ENCODE results near the gene CCNK. TPM values are rescaled to one million over a fixed set of nuclear protein-coding genes. Genes with fewer than 3 reads are reported as not detected.

Gene CCNK
- total and polyA plus RNA-seq, 4 donors = 17.0 to 91.9 (median 33.5) TPM

- Histone ChIP-seq H3K27ac (ENCODE audit: low read depth in 1 of 2, low read length in 1 of 2) (no peak overlapping the region), H3K4me3 (no peak overlapping the region), H3K9ac (ENCODE audit: insufficient read depth in 1 of 2, low read length in 2 of 2) (no peak overlapping the region), H3K9me3 (ENCODE audit: control insufficient read depth in 4 of 4, insufficient read depth in 3 of 4, low read length in 3 of 4) (no peaks in the 10 kb centered on the region), H3K27me3 (ENCODE audit: control insufficient read depth in 3 of 3, insufficient read depth in 3 of 3, low read length in 2 of 3) (no peaks in the 10 kb centered on the region), H3K4me1 (ENCODE audit: control insufficient read depth in 5 of 5, insufficient read depth in 5 of 5, low read length in 5 of 5) (peaks cover 0 to 20% (median 14%) of the 10 kb centered on the region in 5 donors), H3K36me3 (ENCODE audit: control insufficient read depth in 4 of 4, insufficient read depth in 4 of 4, low read length in 4 of 4) (peaks cover 0 to 4% (median 0%) of the 10 kb centered on the region in 4 donors)
- TF ChIP-seq CTCF (IDR thresholded peaks at IDR 0.05; ENCODE audit: control extremely low read depth, extremely low read depth) = no peak
- ATAC-seq (ENCODE audit: insufficient read depth, low FRiP score) (no peak), DNase-seq (no peak)
- 67 to 82% methylated on average over 15 of the region's 15 CpGs for WGBS, 2 donors
These were observed 59.2 kb downstream of the CCNK start for GRCh38 chr14:99540196-99541032.

- H3K36me3 ChIP-seq (ENCODE audit: control insufficient read depth in 4 of 4, insufficient read depth in 4 of 4, low read length in 4 of 4) = no peaks in the 10 kb centered on the region
- no peak overlapping the region for H3K27ac ChIP-seq (ENCODE audit: low read depth in 1 of 2, low read length in 1 of 2)
- DNase-seq (no peak), ATAC-seq (ENCODE audit: insufficient read depth, low FRiP score) (no peak)
- WGBS, 2 donors = 67 to 79% methylated on average over 10 of the region's 10 CpGs
- no peak overlapping the region for H3K9ac ChIP-seq (ENCODE audit: insufficient read depth in 1 of 2, low read length in 2 of 2)
- TF ChIP-seq CTCF (IDR thresholded peaks at IDR 0.05; ENCODE audit: control extremely low read depth, extremely low read depth) = no peak
- H3K4me3 ChIP-seq = no peak overlapping the region
- H3K9me3 ChIP-seq (ENCODE audit: control insufficient read depth in 4 of 4, insufficient read depth in 3 of 4, low read length in 3 of 4) = no peaks in the 10 kb centered on the region
- peaks cover 0 to 21% (median 14%) of the 10 kb centered on the region in 5 donors for H3K4me1 ChIP-seq (ENCODE audit: control insufficient read depth in 5 of 5, insufficient read depth in 5 of 5, low read length in 5 of 5)
- H3K27me3 ChIP-seq (ENCODE audit: control insufficient read depth in 3 of 3, insufficient read depth in 3 of 3, low read length in 2 of 3) = no peaks in the 10 kb centered on the region
These were observed 60.0 kb downstream of the CCNK start for GRCh38 chr14:99541211-99541610.

- Histone ChIP-seq H3K27ac (ENCODE audit: low read depth in 1 of 2, low read length in 1 of 2) (no peak overlapping the region), H3K4me3 (no peak overlapping the region), H3K36me3 (ENCODE audit: control insufficient read depth in 4 of 4, insufficient read depth in 4 of 4, low read length in 4 of 4) (no peaks in the 10 kb centered on the region), H3K9me3 (ENCODE audit: control insufficient read depth in 4 of 4, insufficient read depth in 3 of 4, low read length in 3 of 4) (no peaks in the 10 kb centered on the region), H3K4me1 (ENCODE audit: control insufficient read depth in 5 of 5, insufficient read depth in 5 of 5, low read length in 5 of 5) (peaks cover 0 to 24% (median 14%) of the 10 kb centered on the region in 5 donors), H3K9ac (ENCODE audit: insufficient read depth in 1 of 2, low read length in 2 of 2) (no peak overlapping the region), H3K27me3 (ENCODE audit: control insufficient read depth in 3 of 3, insufficient read depth in 3 of 3, low read length in 2 of 3) (no peaks in the 10 kb centered on the region)
- no peak for TF ChIP-seq CTCF (IDR thresholded peaks at IDR 0.05; ENCODE audit: control extremely low read depth, extremely low read depth)
- DNase-seq (no peak), ATAC-seq (ENCODE audit: insufficient read depth, low FRiP score) (no peak)
- 80% methylated on average over 18 of the region's 18 CpGs for WGBS, 2 donors
These were observed 60.7 kb downstream of the CCNK start for GRCh38 chr14:99541677-99542470.
